22Rv1 (cell line): ENCODE results near the gene USP5.

ENCODE experiments used
- H3K27ac ChIP-seq: fragments of 450-650 bp; 2 replicates; pipeline ENCODE4 v1.5.1; 2017
- ZFX ChIP-seq: fragments of 450-650 bp; IDR thresholded peaks from 2 replicates; pipeline ENCODE4 v1.6.1; 2017; ENCODE audit warnings: antibody characterized with exemption, borderline replicate concordance
- TF ChIP-seq, protein P1 (sequence below): fragments of 450-650 bp; IDR thresholded peaks from 2 replicates; pipeline ENCODE4 v1.5.1; 2017; ENCODE audit warnings: mild to moderate bottlenecking

The USP5 gene

DNA sequence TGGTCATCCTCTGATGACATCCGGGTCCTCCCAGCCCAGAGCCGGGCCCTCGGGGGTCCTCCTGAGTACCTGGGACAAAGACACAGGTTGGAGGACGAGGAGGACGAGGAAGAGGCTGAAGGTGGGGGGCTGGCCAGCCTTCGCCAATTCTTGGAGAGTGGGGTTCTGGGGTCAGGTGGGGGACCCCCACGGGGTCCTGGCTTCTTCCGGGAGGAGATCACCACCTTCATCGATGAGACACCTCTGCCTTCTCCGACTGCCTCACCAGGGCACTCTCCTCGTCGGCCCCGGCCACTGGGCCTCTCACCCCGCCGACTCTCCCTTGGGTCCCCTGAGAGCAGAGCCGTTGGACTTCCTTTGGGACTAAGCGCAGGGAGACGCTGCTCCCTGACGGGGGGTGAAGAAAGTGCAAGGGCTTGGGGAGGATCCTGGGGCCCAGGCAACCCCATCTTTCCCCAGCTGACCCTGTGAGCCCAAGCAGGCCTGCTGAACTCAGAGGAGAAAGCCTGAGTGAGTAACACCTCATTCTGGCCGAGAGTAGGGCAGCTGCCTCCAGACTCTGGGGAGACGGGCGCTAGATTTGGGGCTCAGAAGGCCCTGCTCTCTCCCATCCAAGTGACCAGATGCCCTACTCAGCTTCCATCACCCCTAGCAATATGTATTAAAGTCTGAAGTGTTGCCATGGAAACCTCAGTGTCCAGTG, 25.1 kb upstream of the USP5 start:
- H3K27ac ChIP-seq: peak overlapping the region; percentile 92
- TF ChIP-seq ZFX: no peak
- TF ChIP-seq, protein P1, sequence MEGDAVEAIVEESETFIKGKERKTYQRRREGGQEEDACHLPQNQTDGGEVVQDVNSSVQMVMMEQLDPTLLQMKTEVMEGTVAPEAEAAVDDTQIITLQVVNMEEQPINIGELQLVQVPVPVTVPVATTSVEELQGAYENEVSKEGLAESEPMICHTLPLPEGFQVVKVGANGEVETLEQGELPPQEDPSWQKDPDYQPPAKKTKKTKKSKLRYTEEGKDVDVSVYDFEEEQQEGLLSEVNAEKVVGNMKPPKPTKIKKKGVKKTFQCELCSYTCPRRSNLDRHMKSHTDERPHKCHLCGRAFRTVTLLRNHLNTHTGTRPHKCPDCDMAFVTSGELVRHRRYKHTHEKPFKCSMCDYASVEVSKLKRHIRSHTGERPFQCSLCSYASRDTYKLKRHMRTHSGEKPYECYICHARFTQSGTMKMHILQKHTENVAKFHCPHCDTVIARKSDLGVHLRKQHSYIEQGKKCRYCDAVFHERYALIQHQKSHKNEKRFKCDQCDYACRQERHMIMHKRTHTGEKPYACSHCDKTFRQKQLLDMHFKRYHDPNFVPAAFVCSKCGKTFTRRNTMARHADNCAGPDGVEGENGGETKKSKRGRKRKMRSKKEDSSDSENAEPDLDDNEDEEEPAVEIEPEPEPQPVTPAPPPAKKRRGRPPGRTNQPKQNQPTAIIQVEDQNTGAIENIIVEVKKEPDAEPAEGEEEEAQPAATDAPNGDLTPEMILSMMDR: no peak

DNA sequence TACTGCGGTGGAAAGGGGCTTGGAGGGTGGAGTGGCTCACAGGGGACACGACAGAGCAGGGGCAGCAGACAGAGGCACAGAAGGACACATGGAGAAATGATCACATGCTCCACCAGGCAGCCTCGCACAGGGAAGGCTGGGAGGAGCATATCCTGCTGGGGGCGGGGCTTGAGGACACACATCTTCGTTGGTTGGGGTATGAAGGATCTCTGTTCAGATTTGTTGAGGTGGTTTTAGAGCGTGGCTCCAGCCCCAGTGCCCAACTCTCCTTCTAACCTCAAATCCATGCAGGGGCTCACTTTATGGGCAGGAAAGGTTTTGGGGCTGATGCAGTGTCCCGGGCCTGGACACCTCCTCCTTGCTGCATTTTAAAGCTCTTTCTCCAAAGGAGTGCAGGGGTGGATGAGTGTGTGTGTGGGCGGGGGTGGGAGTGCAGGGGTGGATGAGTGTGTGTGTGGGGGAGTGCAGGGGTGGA, 24.5 kb upstream of the USP5 start:
- TF ChIP-seq ZFX: no peak
- TF ChIP-seq, protein P1: no peak
- H3K27ac ChIP-seq: peak overlapping the region; percentile 92

DNA sequence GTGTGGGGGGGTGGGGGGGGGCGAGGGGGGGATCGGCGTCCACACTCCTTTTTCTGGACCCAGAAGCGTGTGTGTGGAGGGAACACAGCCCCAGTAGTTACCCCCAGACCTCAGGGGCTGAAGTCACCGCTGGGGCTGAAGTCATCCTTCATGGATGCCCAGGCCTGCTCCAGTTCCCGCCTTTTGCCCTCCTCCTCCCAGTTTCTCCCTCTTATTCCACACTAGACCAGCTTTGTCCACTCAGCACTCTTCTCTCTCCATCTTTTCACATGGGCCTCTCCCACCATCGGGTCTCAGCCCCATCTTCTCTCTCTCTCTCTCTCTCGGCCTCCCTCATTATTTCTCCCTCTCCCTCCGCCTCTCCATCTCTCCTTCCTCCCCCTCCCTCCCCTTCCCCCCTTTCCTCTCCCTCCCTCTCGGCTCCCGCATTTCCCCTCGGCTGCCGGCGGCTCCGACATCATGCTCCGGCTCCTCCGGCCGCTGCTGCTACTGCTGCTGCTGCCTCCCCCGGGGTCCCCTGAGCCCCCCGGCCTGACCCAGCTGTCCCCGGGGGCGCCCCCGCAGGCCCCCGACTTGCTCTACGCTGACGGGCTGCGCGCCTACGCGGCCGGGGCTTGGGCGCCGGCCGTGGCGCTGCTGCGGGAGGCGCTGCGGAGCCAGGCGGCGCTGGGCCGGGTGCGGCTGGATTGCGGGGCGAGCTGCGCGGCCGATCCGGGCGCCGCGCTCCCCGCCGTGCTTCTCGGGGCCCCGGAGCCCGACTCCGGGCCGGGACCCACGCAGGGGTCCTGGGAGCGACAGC, 23.8 kb upstream of the USP5 start, which contains the start of gene P3H3:
Gene P3H3 (plus strand): TSS at position 426 of the 799 bp plus-strand sequence. CDS start 34 bp downstream, at position 460.
- TF ChIP-seq, protein P1: peak; percentile 77
- no peak for TF ChIP-seq ZFX
- H3K27ac ChIP-seq: peak within 1 kb of the TSS; percentile 92

DNA sequence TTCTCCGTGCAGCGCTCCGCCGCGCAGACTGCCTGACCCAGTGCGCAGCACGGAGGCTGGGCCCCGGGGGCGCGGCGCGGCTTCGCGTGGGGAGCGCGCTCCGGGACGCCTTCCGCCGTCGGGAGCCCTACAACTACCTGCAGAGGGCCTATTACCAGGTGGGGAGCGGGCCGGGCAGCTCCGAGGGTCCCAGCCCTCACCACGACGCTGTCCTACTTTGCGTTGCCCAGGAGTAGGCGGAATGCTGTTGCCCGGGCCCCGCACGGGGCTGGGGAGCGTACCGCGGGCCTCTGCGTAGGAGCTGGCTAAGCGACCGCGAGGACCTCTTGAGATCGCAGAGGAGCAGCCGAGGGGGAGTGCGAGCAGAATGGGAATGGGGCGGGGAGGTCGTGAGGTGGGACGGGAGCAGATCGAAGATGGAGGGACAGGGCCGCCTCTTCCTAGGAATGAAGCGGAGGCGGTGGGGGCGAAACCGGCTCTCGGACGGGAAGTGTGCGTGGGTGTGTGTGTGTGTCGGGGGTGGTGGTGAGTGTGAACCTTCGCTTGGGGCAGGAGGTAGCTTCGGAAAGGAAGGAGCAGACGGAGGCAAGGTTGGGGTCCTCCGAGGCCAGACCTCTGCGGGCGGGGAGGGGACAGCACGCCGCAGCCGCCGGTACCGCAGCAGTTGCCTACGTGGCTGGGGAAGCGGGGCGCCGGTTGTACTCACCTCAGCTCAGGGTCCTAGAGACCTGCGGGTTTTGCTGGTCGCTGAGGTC, 23.0 kb upstream of the USP5 start:
- TF ChIP-seq, protein P1: peak; percentile 53
- no peak for TF ChIP-seq ZFX
- H3K27ac ChIP-seq: peak overlapping the region; percentile 92

DNA sequence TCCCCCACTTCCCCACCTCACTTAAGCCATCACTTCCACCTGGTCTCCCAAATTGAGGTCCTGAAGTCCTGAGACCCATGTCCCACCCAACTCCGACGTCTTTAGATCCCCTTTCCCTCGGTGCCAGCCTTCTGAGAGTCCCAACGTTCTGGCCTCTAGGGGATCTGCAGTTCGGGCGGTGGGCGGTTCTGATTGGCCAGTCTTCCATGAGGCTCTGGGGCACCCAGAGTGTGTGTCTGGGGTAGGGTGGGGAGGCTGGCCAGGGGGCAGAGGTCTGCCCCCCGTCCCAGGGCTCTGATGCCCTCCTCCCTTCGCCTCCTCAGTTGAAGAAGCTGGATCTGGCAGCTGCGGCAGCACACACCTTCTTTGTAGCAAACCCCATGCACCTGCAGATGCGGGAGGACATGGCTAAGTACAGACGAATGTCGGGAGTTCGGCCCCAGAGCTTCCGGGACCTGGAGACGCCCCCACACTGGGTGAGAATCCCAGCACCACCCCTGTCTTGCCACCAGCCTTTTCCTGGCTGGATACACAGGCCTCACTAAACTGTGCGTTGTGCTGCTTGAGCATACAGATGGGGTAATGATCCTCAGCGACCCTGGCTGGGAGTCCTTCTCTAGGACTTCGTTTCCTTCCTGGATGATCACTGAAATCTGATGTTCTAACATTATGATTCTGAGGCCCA, 22.3 kb upstream of the USP5 start:
- peak overlapping the region; percentile 92 for H3K27ac ChIP-seq
- TF ChIP-seq, protein P1: no peak
- no peak for TF ChIP-seq ZFX

DNA sequence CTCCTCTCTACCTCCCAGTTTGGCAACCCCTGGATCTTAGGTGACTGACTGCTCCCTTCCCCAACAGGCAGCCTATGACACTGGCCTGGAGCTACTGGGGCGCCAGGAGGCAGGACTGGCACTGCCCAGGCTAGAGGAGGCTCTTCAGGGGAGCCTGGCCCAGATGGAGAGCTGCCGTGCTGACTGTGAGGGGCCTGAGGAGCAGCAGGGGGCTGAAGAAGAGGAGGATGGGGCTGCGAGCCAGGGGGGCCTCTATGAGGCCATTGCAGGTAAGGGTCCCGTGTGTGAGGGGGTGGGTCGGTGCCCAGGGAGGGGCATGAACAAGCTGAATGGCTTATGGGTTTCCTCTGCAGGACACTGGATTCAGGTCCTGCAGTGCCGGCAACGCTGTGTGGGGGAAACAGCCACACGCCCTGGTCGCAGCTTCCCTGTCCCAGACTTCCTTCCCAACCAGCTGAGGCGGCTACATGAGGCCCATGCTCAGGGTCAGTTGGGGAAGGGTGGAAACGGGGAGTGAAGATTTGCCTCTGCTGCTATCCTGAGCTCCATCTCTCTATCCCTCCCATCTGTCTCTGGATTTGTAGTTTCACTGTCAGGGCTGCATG, 21.6 kb upstream of the USP5 start:
- TF ChIP-seq, protein P1: no peak
- no peak for TF ChIP-seq ZFX
- peak overlapping the region; percentile 92 for H3K27ac ChIP-seq
